OCI-LY7 (cell line): ENCODE data around the gene PACS2. TPM values are rescaled to one million over a fixed set of nuclear protein-coding genes. Genes with fewer than 3 reads are reported as not detected.

ENCODE experiments used
- BruUV-seq: library from RNA; stranded (reverse); fragments of 400-500 nt; replicated peaks from 2 replicates; lab custom pipeline; 2021; lab: Mats Ljungman, UMichigan
- CTCF ChIA-PET: fragments of 300-600 bp; sonication (Branson Sonifier 250); formaldehyde crosslinking; loops from one replicate; lab custom pipeline; 2022; ENCODE audit warnings: antibody characterized with exemption; ENCODE audit not compliant: unreplicated experiment; lab: Charles Lee
- POLR2A ChIA-PET: fragments of 300-600 bp; sonication (Branson Sonifier 250); formaldehyde crosslinking; loops from one replicate; lab custom pipeline; 2022; ENCODE audit warnings: antibody characterized with exemption; lab: Charles Lee
- DNase-seq: peaks from one replicate; pipeline ENCODE4 v3.0.0-alpha.2; 2015; ENCODE audit warnings: low spot score
- H2AFZ ChIP-seq: fragments of 200-600 bp; sonication (generic), shearing (Covaris generic); 2 replicates; pipeline ENCODE4 v1.6.1; 2014; ENCODE audit warnings: mild to moderate bottlenecking, antibody characterized with exemption, low read length, moderate library complexity
- H3K27ac ChIP-seq: fragments of 200-600 bp; sonication (generic); 2 replicates; pipeline ENCODE4 v1.5.1; 2014; ENCODE audit warnings: mixed run types, low read depth, mild to moderate bottlenecking, moderate library complexity, low read length, inconsistent platforms; ENCODE audit not compliant: poor library complexity, severe bottlenecking
- H3K36me3 ChIP-seq: fragments of 200-600 bp; sonication (generic); 2 replicates; pipeline ENCODE4 v1.6.1; 2014; ENCODE audit warnings: mild to moderate bottlenecking, antibody characterized with exemption, low read length, moderate library complexity, mixed read lengths; ENCODE audit not compliant: insufficient read depth
- H3K4me1 ChIP-seq: fragments of 200-600 bp; sonication (generic); 2 replicates; pipeline ENCODE4 v1.5.1; 2014; ENCODE audit warnings: mild to moderate bottlenecking, low read length; ENCODE audit not compliant: insufficient read depth, poor library complexity, severe bottlenecking
- H3K4me2 ChIP-seq: fragments of 200-600 bp; sonication (generic); 2 replicates; pipeline ENCODE4 v1.6.1; 2014; ENCODE audit warnings: mild to moderate bottlenecking, low read length
- H3K4me3 ChIP-seq: fragments of 200-600 bp; sonication (generic); 2 replicates; pipeline ENCODE4 v1.5.1; 2014; ENCODE audit warnings: mild to moderate bottlenecking, low read depth, low read length; ENCODE audit not compliant: poor library complexity, severe bottlenecking
- H3K79me2 ChIP-seq: fragments of 200-600 bp; sonication (generic); 2 replicates; pipeline ENCODE4 v1.6.1; 2016; ENCODE audit warnings: low read depth, mild to moderate bottlenecking, low read length, moderate library complexity, mixed read lengths; ENCODE audit not compliant: insufficient read depth
- H3K9me2 ChIP-seq: fragments of 200-600 bp; sonication (generic); 2 replicates; pipeline ENCODE4 v1.6.1; 2016; ENCODE audit warnings: mild to moderate bottlenecking, low read length, mixed read lengths; ENCODE audit not compliant: insufficient read depth
- H3K9me3 ChIP-seq: fragments of 200-600 bp; sonication (generic); 2 replicates; pipeline ENCODE4 v1.6.1; 2014; ENCODE audit warnings: mild to moderate bottlenecking, mixed run types, low read length, mixed read lengths
- H4K20me1 ChIP-seq: fragments of 200-600 bp; sonication (generic); 2 replicates; pipeline ENCODE4 v1.6.1; 2014; ENCODE audit warnings: mild to moderate bottlenecking, antibody characterized with exemption, low read length, moderate library complexity, mixed read lengths; ENCODE audit not compliant: insufficient read depth
- EZH2phosphoT487 ChIP-seq: fragments of 200-600 bp; sonication (generic); IDR thresholded peaks from 2 replicates; pipeline ENCODE4 v1.6.1; 2018; ENCODE audit warnings: low read depth, borderline replicate concordance, mild to moderate bottlenecking, mixed run types, antibody characterized with exemption, low read length, moderate library complexity, mixed read lengths
- intact Hi-C: fragments of 100-400 bp; cut with micrococcal nuclease; formaldehyde crosslinking; loops from one replicate; pipeline ENCODE4 v1.10.0; 2022; ENCODE audit not compliant: unreplicated experiment
- total RNA-seq, 2 experiments: library from RNA; depleted of rRNA in 1 of 2; stranded (reverse); fragments of >200 nt in 1 of 2; shearing (Covaris generic) in 1 of 2; gene quantifications; 2 replicates each; pipeline ENCODE4 v1.2.3, GENCODE V29; 2014 to 2022
- TF ChIP-seq, protein P1 (sequence below): fragments of 200-600 bp; sonication (generic); conservative IDR thresholded peaks from 2 replicates; pipeline ENCODE4 v1.5.1; 2014; ENCODE audit warnings: mild to moderate bottlenecking, antibody characterized with exemption, low read length, moderate library complexity, mixed read lengths

PACS2 gene
- total RNA-seq, 2 experiments from 2014 or later = 45.4 to 46.9 TPM

- Histone ChIP-seq H2AFZ (no peak overlapping the region), H3K27ac (no peak overlapping the region), H4K20me1 (no peaks in the 10 kb centered on the region), H3K9me2 (no peaks in the 10 kb centered on the region), H3K4me2 (no peak overlapping the region), H3K9me3 (no peaks in the 10 kb centered on the region), H3K79me2 (peaks cover 14% of the 10 kb centered on the region), H3K4me3 (no peak overlapping the region), H3K4me1 (peaks cover 23% of the 10 kb centered on the region), H3K36me3 (peaks cover 21% of the 10 kb centered on the region)
- intact Hi-C loops = no loop called here
- TF ChIP-seq EZH2phosphoT487 = no peak
- TF ChIP-seq, protein P1, sequence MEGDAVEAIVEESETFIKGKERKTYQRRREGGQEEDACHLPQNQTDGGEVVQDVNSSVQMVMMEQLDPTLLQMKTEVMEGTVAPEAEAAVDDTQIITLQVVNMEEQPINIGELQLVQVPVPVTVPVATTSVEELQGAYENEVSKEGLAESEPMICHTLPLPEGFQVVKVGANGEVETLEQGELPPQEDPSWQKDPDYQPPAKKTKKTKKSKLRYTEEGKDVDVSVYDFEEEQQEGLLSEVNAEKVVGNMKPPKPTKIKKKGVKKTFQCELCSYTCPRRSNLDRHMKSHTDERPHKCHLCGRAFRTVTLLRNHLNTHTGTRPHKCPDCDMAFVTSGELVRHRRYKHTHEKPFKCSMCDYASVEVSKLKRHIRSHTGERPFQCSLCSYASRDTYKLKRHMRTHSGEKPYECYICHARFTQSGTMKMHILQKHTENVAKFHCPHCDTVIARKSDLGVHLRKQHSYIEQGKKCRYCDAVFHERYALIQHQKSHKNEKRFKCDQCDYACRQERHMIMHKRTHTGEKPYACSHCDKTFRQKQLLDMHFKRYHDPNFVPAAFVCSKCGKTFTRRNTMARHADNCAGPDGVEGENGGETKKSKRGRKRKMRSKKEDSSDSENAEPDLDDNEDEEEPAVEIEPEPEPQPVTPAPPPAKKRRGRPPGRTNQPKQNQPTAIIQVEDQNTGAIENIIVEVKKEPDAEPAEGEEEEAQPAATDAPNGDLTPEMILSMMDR = no peak
- no peak for DNase-seq
- ChIA-PET CTCF (no interaction called here), POLR2A (no interaction called here)
- no TSS peak for BruUV-seq
Observed at GRCh38 chr14:105401699-105402098, 87.2 kb downstream of the PACS2 start.

GRCh38 chr14:105408592-105408991 is 94.0 kb downstream of the PACS2 start:
- intact Hi-C loops = no loop called here
- no peak for TF ChIP-seq EZH2phosphoT487
- TF ChIP-seq, protein P1 = no peak
- no peaks in the 10 kb centered on the region for H3K9me3 ChIP-seq
- DNase-seq = no peak
- H2AFZ ChIP-seq = no peak overlapping the region
- H3K9me2 ChIP-seq = no peaks in the 10 kb centered on the region
- BruUV-seq = no TSS peak
- no peaks in the 10 kb centered on the region for H4K20me1 ChIP-seq
- H3K4me3 ChIP-seq = no peak overlapping the region
- H3K79me2 ChIP-seq = no peaks in the 10 kb centered on the region
- H3K4me1 ChIP-seq = peaks cover 7% of the 10 kb centered on the region
- no peak overlapping the region for H3K4me2 ChIP-seq
- ChIA-PET POLR2A (no interaction called here), CTCF (no interaction called here)
- no peak overlapping the region for H3K27ac ChIP-seq
- H3K36me3 ChIP-seq = no peaks in the 10 kb centered on the region

GRCh38 chr14:105409364-105409763 is 94.8 kb downstream of the PACS2 start:
- intact Hi-C loops = no loop called here
- no peak overlapping the region for H3K4me2 ChIP-seq
- H3K79me2 ChIP-seq = no peaks in the 10 kb centered on the region
- BruUV-seq = no TSS peak
- POLR2A ChIA-PET = interaction anchor here (0.8 kb wide), 1 partner anchor 10 kb away, joined by 4 read pairs; no protein-coding TSS in a partner anchor
- no peak overlapping the region for H3K4me3 ChIP-seq
- no peaks in the 10 kb centered on the region for H3K36me3 ChIP-seq
- H4K20me1 ChIP-seq = no peaks in the 10 kb centered on the region
- H2AFZ ChIP-seq = no peak overlapping the region
- DNase-seq = no peak
- no peaks in the 10 kb centered on the region for H3K9me3 ChIP-seq
- no peak overlapping the region for H3K27ac ChIP-seq
- no peaks in the 10 kb centered on the region for H3K9me2 ChIP-seq
- peaks cover 7% of the 10 kb centered on the region for H3K4me1 ChIP-seq
- TF ChIP-seq, protein P1 = no peak
- TF ChIP-seq EZH2phosphoT487 = no peak
- CTCF ChIA-PET = no interaction called here
